ENCODE data around the gene DENND11.

DNA sequence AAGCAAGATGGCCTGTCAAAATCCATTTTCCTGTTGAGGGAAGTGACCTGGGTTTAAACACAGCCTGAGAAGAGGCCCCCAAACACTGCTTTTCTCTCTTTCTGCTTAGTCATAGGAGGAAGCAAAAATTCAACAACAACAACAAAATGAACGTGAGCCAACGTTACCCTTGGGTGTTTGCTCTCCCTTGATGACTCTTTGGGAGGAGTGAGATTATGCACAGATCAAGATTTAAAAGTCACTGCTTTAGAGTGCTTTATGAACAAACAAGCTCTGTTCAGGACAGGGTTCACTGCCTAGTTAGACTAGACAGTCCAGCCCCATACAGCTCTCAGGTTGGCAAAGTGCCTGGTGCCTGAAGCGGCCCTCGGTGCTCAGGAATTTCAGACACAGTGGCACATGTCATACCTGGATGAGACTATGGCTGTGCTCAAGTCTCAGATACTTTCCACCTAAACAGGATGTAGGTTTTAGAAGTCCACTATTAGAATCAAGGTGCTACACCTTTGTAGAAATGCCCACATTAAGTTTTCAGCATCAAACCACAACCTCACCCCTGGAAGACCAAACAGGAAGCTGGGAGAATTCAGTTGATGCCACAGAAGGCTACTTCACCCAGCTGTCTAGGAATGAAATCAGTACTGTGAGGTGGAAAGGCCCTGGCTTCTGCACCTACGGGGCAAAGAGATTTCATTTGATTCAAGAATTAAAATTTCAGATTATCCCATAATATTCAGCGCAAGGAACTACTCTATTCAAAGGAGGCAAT lies 38.7 kb downstream of the DENND11 start:
- TF ChIP-seq POLR2A (IDR thresholded peaks at IDR 0.05): no peak
- no peak for TF ChIP-seq CTCF (IDR thresholded peaks at IDR 0.05)
- TF ChIP-seq POLR2AphosphoS5 (IDR thresholded peaks at IDR 0.05): peak in 1 of 3 donors; percentile 28

All from breast epithelium (tissue), 3 donors.